ENCODE measurements around the gene SDC1.

SDC1 gene

GRCh38 chr2:20193185-20193584 lies 31.7 kb downstream of the SDC1 start:
- TF ChIP-seq FOXM1 (IDR thresholded peaks at IDR 0.05; ENCODE audit: borderline replicate concordance, low read depth) (no peak), EP300 (IDR thresholded peaks at IDR 0.05; ENCODE audit: borderline replicate concordance) (no peak), NFIC (IDR thresholded peaks at IDR 0.05) (no peak), EGR1 (IDR thresholded peaks at IDR 0.05) (no peak)

- TF ChIP-seq MAX (IDR thresholded peaks at IDR 0.05) (no peak), RAD21 (IDR thresholded peaks at IDR 0.05; ENCODE audit: low read depth) (no peak), EGR1 (IDR thresholded peaks at IDR 0.05) (no peak), NFIC (IDR thresholded peaks at IDR 0.05) (no peak), EP300 (IDR thresholded peaks at IDR 0.05; ENCODE audit: borderline replicate concordance) (no peak), REST (IDR thresholded peaks at IDR 0.05; ENCODE audit: low read depth) (no peak), CREB1 (IDR thresholded peaks at IDR 0.05; ENCODE audit: low read depth) (no peak), TCF12 (IDR thresholded peaks at IDR 0.05; ENCODE audit: low read depth) (no peak), TAF1 (IDR thresholded peaks at IDR 0.05; ENCODE audit: low read depth) (no peak), FOXM1 (IDR thresholded peaks at IDR 0.05; ENCODE audit: borderline replicate concordance, low read depth) (no peak), TEAD4 (IDR thresholded peaks at IDR 0.05) (no peak), ZBTB7A (IDR thresholded peaks at IDR 0.05; ENCODE audit: low read depth) (no peak), USF1 (IDR thresholded peaks at IDR 0.05) (no peak), CEBPB (IDR thresholded peaks at IDR 0.05) (no peak), YY1 (IDR thresholded peaks at IDR 0.05; ENCODE audit: low read depth) (no peak)
Measured at GRCh38 chr2:20192781-20193180, 32.1 kb downstream of the SDC1 start.

GRCh38 chr2:20191714-20192569 lies 33.0 kb downstream of the SDC1 start:
- TF ChIP-seq TEAD4 (IDR thresholded peaks at IDR 0.05) (no peak), CREB1 (IDR thresholded peaks at IDR 0.05; ENCODE audit: low read depth) (no peak), YY1 (IDR thresholded peaks at IDR 0.05; ENCODE audit: low read depth) (no peak), USF1 (IDR thresholded peaks at IDR 0.05) (no peak), FOXM1 (IDR thresholded peaks at IDR 0.05; ENCODE audit: borderline replicate concordance, low read depth) (no peak), TCF12 (IDR thresholded peaks at IDR 0.05; ENCODE audit: low read depth) (no peak), MAX (IDR thresholded peaks at IDR 0.05) (no peak), REST (IDR thresholded peaks at IDR 0.05; ENCODE audit: low read depth) (no peak), ZBTB7A (IDR thresholded peaks at IDR 0.05; ENCODE audit: low read depth) (no peak), CEBPB (IDR thresholded peaks at IDR 0.05) (no peak), EP300 (IDR thresholded peaks at IDR 0.05; ENCODE audit: borderline replicate concordance) (no peak), NFIC (IDR thresholded peaks at IDR 0.05) (no peak), TAF1 (IDR thresholded peaks at IDR 0.05; ENCODE audit: low read depth) (no peak), RAD21 (IDR thresholded peaks at IDR 0.05; ENCODE audit: low read depth) (no peak), EGR1 (IDR thresholded peaks at IDR 0.05) (no peak)

GRCh38 chr2:20190876-20191713 lies 33.8 kb downstream of the SDC1 start:
- no peak for TF ChIP-seq ZBTB7A (IDR thresholded peaks at IDR 0.05; ENCODE audit: low read depth)
- TF ChIP-seq FOXM1 (IDR thresholded peaks at IDR 0.05; ENCODE audit: borderline replicate concordance, low read depth): no peak
- no peak for TF ChIP-seq RAD21 (IDR thresholded peaks at IDR 0.05; ENCODE audit: low read depth)
- no peak for TF ChIP-seq EGR1 (IDR thresholded peaks at IDR 0.05)
- no peak for TF ChIP-seq REST (IDR thresholded peaks at IDR 0.05; ENCODE audit: low read depth)
- no peak for TF ChIP-seq TEAD4 (IDR thresholded peaks at IDR 0.05)
- no peak for TF ChIP-seq MAX (IDR thresholded peaks at IDR 0.05)
- TF ChIP-seq EP300 (IDR thresholded peaks at IDR 0.05; ENCODE audit: borderline replicate concordance): no peak
